Lower lobe of right lung (tissue), 2 donors: ENCODE data around the gene LONP2. TPM values are rescaled to one million over a fixed set of nuclear protein-coding genes. Genes with fewer than 3 reads are reported as not detected.

Experiments
- ATAC-seq, 2 donors: fragments of 200-7000 bp; cut with Tn5 transposase; one replicate each; pipeline ENCODE4 v1.9.1; 2020 to 2022; ENCODE audit warnings: mild to moderate bottlenecking in 2 of 2, moderate library complexity in 2 of 2
- DNase-seq: peaks from one replicate; pipeline ENCODE4 v3.0.0-alpha.2; 2020
- H3K27ac ChIP-seq: fragments of 200-600 bp; one replicate; pipeline ENCODE4 v1.8.0; 2022
- H3K27me3 ChIP-seq: fragments of 200-600 bp; one replicate; pipeline ENCODE4 v1.8.0; 2022; ENCODE audit warnings: low read depth
- H3K36me3 ChIP-seq: fragments of 200-600 bp; one replicate; pipeline ENCODE4 v1.8.0; 2022; ENCODE audit warnings: mild to moderate bottlenecking
- H3K4me1 ChIP-seq: fragments of 200-600 bp; one replicate; pipeline ENCODE4 v1.8.0; 2022
- H3K4me3 ChIP-seq: fragments of 200-600 bp; one replicate; pipeline ENCODE4 v1.8.0; 2022; ENCODE audit warnings: mild to moderate bottlenecking
- H3K9me3 ChIP-seq: fragments of 200-600 bp; one replicate; pipeline ENCODE4 v1.8.0; 2022
- intact Hi-C: fragments of 100-400 bp; cut with DNase I; formaldehyde crosslinking; loops from one replicate; pipeline ENCODE4 v1.11.0; 2022
- total RNA-seq: library from RNA; stranded (reverse); fragmentation: NEBNext Ultra II Directional; extraction: Animal tissue kit (Norgen Biotek cat#: 25700); gene quantifications from one replicate; pipeline ENCODE4 v1.2.1, GENCODE V29; 2021
- TF ChIP-seq, protein P1 (sequence below): fragments of 200-600 bp; IDR thresholded peaks from one replicate; pipeline ENCODE4 v1.8.0; 2022; ENCODE audit warnings: antibody characterized with exemption, mild to moderate bottlenecking
- donor health status: DM: no; HTN: yes; CAD: no; lungs with severe emphysema.

LONP2 gene
- total RNA-seq, 1 donor from 2014 or later: 61.0 TPM

DNA sequence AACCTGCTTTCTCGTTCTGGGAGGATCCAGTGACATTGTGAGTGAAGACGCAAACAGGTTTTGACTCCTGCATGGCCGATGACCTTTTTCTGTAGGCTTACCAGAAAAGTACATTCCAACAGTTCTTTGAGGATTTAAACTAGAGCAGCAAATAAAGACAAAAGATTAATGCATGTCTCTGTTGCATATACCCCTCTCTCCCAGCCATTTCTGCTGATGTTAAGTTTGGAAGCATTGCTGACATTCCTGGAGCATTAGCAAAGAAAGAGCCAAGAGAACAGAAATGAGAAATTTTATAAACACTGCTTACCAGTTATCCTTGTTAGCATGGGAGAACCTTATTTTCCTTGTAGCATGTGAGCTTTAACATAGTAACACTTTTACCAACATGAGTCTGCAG is 91.9 kb downstream of the LONP2 start:
- Histone ChIP-seq H3K27ac (no peak overlapping the region), H3K4me3 (no peak overlapping the region), H3K9me3 (no peaks in the 10 kb centered on the region), H3K27me3 (no peaks in the 10 kb centered on the region), H3K4me1 (peaks cover 9% of the 10 kb centered on the region), H3K36me3 (peaks cover 48% of the 10 kb centered on the region)
- intact Hi-C loops: no loop called here
- TF ChIP-seq, protein P1, sequence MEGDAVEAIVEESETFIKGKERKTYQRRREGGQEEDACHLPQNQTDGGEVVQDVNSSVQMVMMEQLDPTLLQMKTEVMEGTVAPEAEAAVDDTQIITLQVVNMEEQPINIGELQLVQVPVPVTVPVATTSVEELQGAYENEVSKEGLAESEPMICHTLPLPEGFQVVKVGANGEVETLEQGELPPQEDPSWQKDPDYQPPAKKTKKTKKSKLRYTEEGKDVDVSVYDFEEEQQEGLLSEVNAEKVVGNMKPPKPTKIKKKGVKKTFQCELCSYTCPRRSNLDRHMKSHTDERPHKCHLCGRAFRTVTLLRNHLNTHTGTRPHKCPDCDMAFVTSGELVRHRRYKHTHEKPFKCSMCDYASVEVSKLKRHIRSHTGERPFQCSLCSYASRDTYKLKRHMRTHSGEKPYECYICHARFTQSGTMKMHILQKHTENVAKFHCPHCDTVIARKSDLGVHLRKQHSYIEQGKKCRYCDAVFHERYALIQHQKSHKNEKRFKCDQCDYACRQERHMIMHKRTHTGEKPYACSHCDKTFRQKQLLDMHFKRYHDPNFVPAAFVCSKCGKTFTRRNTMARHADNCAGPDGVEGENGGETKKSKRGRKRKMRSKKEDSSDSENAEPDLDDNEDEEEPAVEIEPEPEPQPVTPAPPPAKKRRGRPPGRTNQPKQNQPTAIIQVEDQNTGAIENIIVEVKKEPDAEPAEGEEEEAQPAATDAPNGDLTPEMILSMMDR: no peak
- no peak for ATAC-seq
- DNase-seq: no peak

DNA sequence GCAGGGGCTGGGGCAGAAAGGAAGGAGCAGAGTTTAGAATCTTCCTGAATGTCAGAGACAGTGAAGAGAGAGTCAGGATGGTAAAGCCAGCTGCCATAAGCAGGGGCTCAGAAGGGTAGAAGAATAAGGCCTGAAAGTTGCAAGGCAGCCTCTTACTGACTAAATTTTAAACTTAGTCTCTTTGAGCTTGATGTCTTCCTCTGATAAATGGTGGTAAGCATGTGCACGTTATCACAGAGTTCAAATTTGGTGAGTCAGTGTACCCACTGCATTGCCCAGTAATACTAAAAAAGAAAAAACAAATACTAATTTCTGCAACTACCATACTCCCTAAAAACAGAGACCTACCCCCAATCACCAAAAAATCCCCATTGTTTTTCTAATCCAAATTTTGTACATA is 96.0 kb downstream of the LONP2 start:
- Histone ChIP-seq H3K4me3 (no peak overlapping the region), H3K36me3 (peaks cover 68% of the 10 kb centered on the region), H3K9me3 (no peaks in the 10 kb centered on the region), H3K27ac (no peak overlapping the region), H3K27me3 (no peaks in the 10 kb centered on the region), H3K4me1 (peaks cover 9% of the 10 kb centered on the region)
- ATAC-seq: no peak
- TF ChIP-seq, protein P1: no peak
- intact Hi-C loops: no loop called here
- DNase-seq: no peak

DNA sequence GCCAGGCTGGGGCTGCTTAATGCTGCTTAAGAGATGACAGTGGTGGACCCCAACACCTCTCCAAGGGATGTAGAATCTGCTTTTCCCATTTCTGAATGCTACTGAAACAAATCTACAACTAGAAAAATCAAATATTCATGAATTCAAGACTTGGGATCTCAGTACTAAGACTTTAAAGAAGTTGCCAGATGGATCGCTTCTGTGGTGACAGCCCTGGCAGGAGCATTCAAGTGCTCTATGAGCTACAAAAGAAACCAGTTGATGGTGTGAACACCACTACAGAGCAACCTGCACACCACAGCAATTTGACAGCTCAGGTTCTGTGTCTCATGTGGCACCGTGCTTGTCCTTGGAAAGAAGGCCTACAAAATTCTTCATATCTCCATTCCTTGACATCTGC is 98.5 kb downstream of the LONP2 start:
- peaks cover 58% of the 10 kb centered on the region for H3K36me3 ChIP-seq
- no peak for DNase-seq
- no peaks in the 10 kb centered on the region for H3K27me3 ChIP-seq
- H3K4me1 ChIP-seq: no peaks in the 10 kb centered on the region
- intact Hi-C loops: no loop called here
- no peak for ATAC-seq
- TF ChIP-seq, protein P1: no peak
- no peak overlapping the region for H3K27ac ChIP-seq
- no peak overlapping the region for H3K4me3 ChIP-seq
- H3K9me3 ChIP-seq: no peaks in the 10 kb centered on the region

DNA sequence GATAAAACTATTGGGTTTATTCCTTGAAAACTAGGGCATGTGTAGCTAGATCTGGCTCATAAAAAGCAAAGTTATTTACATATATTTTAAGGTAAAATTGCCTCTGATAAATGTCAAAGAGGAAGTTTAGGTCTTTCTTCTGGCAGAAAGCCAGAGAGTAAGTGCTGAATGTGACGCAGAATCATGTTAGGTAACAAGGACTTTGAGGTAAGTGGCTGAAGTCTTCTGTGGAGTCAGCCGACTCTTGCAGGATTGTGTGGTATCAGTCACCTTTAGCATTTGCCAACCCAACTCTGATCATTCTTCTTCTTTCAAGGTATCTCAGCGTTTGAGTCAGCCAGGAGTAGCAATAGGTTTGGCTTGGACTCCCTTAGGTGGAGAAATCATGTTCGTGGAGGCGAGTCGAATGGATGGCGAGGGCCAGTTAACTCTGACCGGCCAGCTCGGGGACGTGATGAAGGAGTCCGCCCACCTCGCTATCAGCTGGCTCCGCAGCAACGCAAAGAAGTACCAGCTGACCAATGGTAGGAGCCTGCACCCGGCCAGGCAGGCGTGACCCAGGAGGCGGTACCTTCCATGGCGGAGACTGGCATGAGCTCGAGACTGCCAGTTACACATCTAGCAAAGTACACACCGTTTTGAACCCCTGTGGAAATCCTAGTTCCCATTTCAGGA is 103.2 kb downstream of the LONP2 start:
- Histone ChIP-seq H3K36me3 (peaks cover 82% of the 10 kb centered on the region), H3K4me1 (no peaks in the 10 kb centered on the region), H3K27ac (no peak overlapping the region), H3K9me3 (no peaks in the 10 kb centered on the region), H3K4me3 (no peak overlapping the region), H3K27me3 (no peaks in the 10 kb centered on the region)
- TF ChIP-seq, protein P1: no peak
- DNase-seq (no peak), ATAC-seq (peak; percentile 49 to 60)
- intact Hi-C loops: no loop called here

DNA sequence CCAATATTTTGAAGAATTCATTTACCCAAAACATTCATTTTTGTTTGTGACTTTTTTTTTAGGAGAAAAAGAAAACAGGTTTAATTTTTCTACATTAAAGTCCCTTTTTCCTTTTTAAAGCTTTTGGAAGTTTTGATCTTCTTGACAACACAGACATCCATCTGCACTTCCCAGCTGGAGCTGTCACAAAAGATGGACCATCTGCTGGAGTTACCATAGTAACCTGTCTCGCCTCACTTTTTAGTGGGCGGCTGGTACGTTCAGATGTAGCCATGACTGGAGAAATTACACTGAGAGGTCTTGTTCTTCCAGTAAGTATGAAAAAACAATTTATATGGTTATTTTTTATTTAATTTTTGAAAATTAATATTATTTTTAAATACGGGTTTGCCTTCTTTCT is 103.9 kb downstream of the LONP2 start:
- Histone ChIP-seq H3K9me3 (no peaks in the 10 kb centered on the region), H3K4me1 (no peaks in the 10 kb centered on the region), H3K27ac (no peak overlapping the region), H3K4me3 (no peak overlapping the region), H3K36me3 (peaks cover 81% of the 10 kb centered on the region), H3K27me3 (no peaks in the 10 kb centered on the region)
- intact Hi-C loops: no loop called here
- DNase-seq (no peak), ATAC-seq (no peak)
- TF ChIP-seq, protein P1: no peak
